Right lobe of liver (tissue), 6 donors: ENCODE data around the gene BTBD1. TPM values are rescaled to one million over a fixed set of nuclear protein-coding genes. Genes with fewer than 3 reads are reported as not detected.

ENCODE experiments used
- ATAC-seq, 4 donors: fragments of 200-7000 bp; cut with Tn5 transposase; one replicate each; pipeline ENCODE4 v1.9.1; 2020; ENCODE audit warnings: mild to moderate bottlenecking in 4 of 4, moderate library complexity in 4 of 4
- DNase-seq, 3 donors: peaks; one replicate each; pipeline ENCODE4 v3.0.0-alpha.2; 2020
- H3K27ac ChIP-seq, 3 donors: fragments of 200-600 bp; one replicate each; pipeline ENCODE4 v1.8.0; 2022
- H3K27me3 ChIP-seq, 2 donors: fragments of 200-600 bp; one replicate each; pipeline ENCODE4 v1.8.0; 2022
- H3K36me3 ChIP-seq, 4 donors: fragments of 200-600 bp; sonication (generic) in 1 of 4; one replicate each; pipeline versions ENCODE4 v1.5.1 to v1.8.0; 2017 to 2022; ENCODE audit warnings: control low read depth in 1 of 4
- H3K4me1 ChIP-seq, 4 donors: fragments of 200-600 bp; sonication (generic) in 1 of 4; one replicate each; pipeline versions ENCODE4 v1.5.1 to v1.8.0; 2017 to 2022; ENCODE audit warnings: control low read depth in 1 of 4
- H3K4me3 ChIP-seq, 3 donors: fragments of 200-600 bp; one replicate each; pipeline ENCODE4 v1.8.0; 2022
- H3K9me3 ChIP-seq, 4 donors: fragments of 200-600 bp; sonication (generic) in 1 of 4; one replicate each; pipeline versions ENCODE4 v1.5.1 to v1.8.0; 2017 to 2022; ENCODE audit warnings: control low read depth in 1 of 4
- POLR2A ChIP-seq: fragments of 450-650 bp; IDR thresholded peaks from one replicate; pipeline ENCODE4 v1.6.1; 2017; ENCODE audit warnings: antibody characterized with exemption, mild to moderate bottlenecking
- WGBS: methylation state at CpG from one replicate; pipeline ENCODE4 v1.1.6; 2018; ENCODE audit warnings: low coverage, low lambda C conversion rate; ENCODE audit not compliant: insufficient coverage; ENCODE audit errors: missing lambda C conversion rate; 5-methylcytosine and 5-hydroxymethylcytosine counted together
- intact Hi-C, 2 donors: fragments of 100-400 bp; cut with DNase I; formaldehyde crosslinking; loops; one replicate each; pipeline versions ENCODE4 v1.11.2 to v1.14.1; 2022
- total RNA-seq, 6 experiments: library from RNA; depleted of rRNA in 2 of 6; stranded (reverse); fragments of >200 nt in 2 of 6; fragmentation: NEBNext Ultra II Directional in 3 of 6; extraction: Animal tissue kit (Norgen Biotek cat#: 25700) in 3 of 6; gene quantifications; one replicate each; pipeline versions ENCODE4 v1.1.0 to v1.2.4, GENCODE V29; 2016 to 2023
- TF ChIP-seq, protein P1 (sequence below), 4 donors: fragments of 200-600 bp in 3 of 4; fragments of 450-650 bp in 1 of 4; IDR thresholded peaks; one replicate each; pipeline versions ENCODE4 v1.5.1 to v1.8.0; 2016 to 2022; ENCODE audit warnings: antibody characterized with exemption in 4 of 4, mild to moderate bottlenecking in 2 of 4
- donor health status: DM: no; HTN: yes; CAD: no.
- donor health status: DM: no; HTN: no; CAD: no.
- donor health status: DM: no; HTN: no; CAD: no.
- donor health status: DM: no; HTN: yes; CAD: no.
- donor health status: DM: no; HTN: yes; CAD: no.

The BTBD1 gene
- total RNA-seq, 6 experiments from 2014 or later = 15.7 to 49.9 (median 24.2) TPM

DNA sequence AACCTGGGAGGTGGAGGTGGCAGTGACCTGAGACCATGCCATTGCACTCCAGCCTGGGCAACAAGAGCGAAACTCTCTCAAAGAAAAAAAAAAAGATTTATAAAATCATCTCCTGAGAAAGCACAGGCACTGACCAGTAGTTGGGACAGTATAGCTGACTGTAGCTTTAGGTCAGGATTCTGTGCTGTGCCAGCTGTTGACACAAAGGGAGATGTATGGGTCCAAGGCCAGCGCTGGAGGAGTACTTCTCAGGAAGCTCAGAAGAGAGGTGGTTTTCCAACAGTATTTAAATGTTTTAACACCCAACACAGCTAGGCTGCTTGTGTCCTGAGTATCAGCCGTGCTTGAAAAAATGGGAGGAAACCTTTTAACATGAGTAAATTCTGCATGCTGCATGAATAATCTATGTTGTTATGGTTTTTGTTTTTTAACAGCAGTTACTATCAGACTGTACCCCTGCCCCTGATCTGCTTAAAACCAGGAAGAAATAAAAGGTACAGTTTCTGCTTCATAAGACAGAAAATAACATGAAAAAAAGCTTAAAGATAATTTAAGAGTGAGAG is 74.5 kb downstream of the BTBD1 start:
- DNase-seq = no peak
- Histone ChIP-seq H3K36me3 (peaks cover 0 to 22% (median 3%) of the 10 kb centered on the region in 4 donors), H3K27ac (no peak overlapping the region), H3K4me1 (peaks cover 0 to 1% (median 0%) of the 10 kb centered on the region in 4 donors), H3K27me3 (no peaks in the 10 kb centered on the region), H3K4me3 (no peak overlapping the region), H3K9me3 (no peaks in the 10 kb centered on the region)
- TF ChIP-seq, protein P1, sequence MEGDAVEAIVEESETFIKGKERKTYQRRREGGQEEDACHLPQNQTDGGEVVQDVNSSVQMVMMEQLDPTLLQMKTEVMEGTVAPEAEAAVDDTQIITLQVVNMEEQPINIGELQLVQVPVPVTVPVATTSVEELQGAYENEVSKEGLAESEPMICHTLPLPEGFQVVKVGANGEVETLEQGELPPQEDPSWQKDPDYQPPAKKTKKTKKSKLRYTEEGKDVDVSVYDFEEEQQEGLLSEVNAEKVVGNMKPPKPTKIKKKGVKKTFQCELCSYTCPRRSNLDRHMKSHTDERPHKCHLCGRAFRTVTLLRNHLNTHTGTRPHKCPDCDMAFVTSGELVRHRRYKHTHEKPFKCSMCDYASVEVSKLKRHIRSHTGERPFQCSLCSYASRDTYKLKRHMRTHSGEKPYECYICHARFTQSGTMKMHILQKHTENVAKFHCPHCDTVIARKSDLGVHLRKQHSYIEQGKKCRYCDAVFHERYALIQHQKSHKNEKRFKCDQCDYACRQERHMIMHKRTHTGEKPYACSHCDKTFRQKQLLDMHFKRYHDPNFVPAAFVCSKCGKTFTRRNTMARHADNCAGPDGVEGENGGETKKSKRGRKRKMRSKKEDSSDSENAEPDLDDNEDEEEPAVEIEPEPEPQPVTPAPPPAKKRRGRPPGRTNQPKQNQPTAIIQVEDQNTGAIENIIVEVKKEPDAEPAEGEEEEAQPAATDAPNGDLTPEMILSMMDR (IDR thresholded peaks at IDR 0.05) = no peak
- no peak for TF ChIP-seq POLR2A
- no peak for ATAC-seq
- intact Hi-C loops = no loop called here
- WGBS = 97% methylated on average over 3 of the region's 3 CpGs

DNA sequence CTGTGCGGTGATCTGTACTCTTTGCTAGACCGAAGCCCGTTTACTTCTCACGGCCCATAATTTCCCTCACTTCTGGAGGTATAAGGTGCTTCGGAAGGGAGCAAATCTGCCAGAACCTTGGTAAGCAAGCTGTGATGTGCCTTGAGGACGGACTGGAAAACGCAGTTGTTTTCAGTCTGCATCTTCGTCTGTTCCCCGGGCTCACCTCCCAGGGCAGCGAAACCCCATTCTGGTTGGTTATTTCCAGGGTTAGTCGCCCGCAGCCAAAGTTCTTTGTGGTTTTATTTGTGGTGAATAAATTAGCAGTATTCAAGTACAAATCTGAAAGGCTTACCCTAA is 80.6 kb downstream of the BTBD1 start:
- TF ChIP-seq, protein P1 (IDR thresholded peaks at IDR 0.05) = no peak
- TF ChIP-seq POLR2A = no peak
- Histone ChIP-seq H3K4me1 (peaks cover 0 to 15% (median 7%) of the 10 kb centered on the region in 4 donors), H3K36me3 (peaks cover 0 to 22% (median 3%) of the 10 kb centered on the region in 4 donors), H3K27me3 (no peaks in the 10 kb centered on the region), H3K9me3 (no peaks in the 10 kb centered on the region), H3K4me3 (peak overlapping the region; percentile 63 to 92 (median 72)), H3K27ac (peak overlapping the region; percentile 18 to 86 (median 84))
- peak; percentile 24 to 32 (median 28) for ATAC-seq
- DNase-seq = no peak
- intact Hi-C loops = no loop called here
- 0% methylated on average over 7 of the region's 12 CpGs for WGBS

DNA sequence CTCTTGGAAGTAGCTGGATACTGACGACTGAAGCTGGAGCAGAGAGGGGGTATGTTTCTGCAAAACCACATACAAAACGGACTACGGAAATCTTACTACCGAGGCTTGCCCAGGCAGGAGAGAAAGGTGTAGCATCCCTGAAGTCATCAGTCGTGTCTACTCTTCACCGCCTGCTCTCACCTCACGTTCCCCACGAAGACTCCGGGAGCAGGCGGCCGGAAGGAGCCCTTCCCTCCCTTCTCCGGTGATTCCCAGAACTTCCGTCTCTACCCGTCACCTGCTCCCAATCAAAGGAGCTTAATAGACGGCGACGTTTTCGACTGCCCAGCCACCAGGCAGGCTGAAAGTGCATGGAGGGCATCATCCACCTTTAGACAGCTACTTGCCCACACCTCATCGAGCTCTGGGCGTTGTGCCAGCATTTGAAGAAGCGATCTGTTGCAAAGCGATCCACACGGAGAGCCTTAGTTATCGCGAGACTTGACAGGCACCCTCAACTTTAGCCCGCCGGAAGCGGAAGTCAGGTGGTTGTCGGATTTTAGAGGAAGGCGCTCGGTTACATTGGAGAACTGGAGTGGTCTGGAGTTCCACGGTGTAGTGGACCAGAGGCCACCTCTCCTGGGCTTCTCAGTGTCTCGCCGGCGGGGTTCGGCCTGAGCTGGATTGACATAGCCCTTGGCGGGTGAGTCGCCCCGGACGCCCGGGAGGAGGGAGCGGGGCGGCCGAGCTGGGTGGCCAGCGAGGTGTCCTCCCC is 81.2 kb downstream of the BTBD1 start, which contains the start of gene RAMAC:
Gene RAMAC, plus strand, starts transcription at position 523 of the 754 bp plus-strand sequence. CDS start 2,809 bp downstream, outside the sequence.
- TF ChIP-seq POLR2A = peak; percentile 67
- TF ChIP-seq, protein P1 (IDR thresholded peaks at IDR 0.05) = no peak
- 0% methylated on average over 22 of the region's 45 CpGs for WGBS
- Histone ChIP-seq H3K36me3 (peaks cover 0 to 17% (median under 1%) of the 10 kb centered on the region in 4 donors), H3K4me3 (peak within 1 kb of the TSS; percentile 63 to 92 (median 72)), H3K27me3 (no peaks in the 10 kb centered on the region), H3K27ac (peak within 1 kb of the TSS; percentile 18 to 86 (median 84)), H3K4me1 (peaks cover 0 to 15% (median 7%) of the 10 kb centered on the region in 4 donors), H3K9me3 (no peaks in the 10 kb centered on the region)
- intact Hi-C loops = no loop called here
- DNase-seq = peak; percentile 93 to 97 (median 95)
- ATAC-seq = peak; percentile 95 to 98 (median 98)

DNA sequence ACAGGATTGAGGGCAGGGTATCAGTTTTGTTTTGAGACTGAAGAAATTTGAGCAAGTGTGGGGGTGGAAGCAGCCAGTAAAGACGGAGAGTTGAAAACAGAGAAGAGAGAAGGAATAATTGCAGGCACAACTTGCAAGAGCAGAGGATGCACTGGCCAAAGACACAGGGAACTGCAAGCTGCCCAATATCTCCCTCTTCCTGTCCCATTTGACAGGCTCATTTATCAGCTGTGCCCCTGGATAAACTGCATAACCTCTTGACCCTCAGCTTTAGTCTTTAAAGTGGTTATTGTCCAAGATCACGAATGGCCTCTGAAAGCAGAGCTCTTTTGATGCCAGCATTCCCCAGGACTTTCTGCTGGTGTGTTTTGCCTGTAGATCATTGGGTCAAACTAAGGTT is 86.1 kb downstream of the BTBD1 start:
- 38% methylated on average over 2 of the region's 2 CpGs for WGBS
- no peak for DNase-seq
- Histone ChIP-seq H3K27me3 (no peaks in the 10 kb centered on the region), H3K27ac (no peak overlapping the region), H3K4me3 (no peak overlapping the region), H3K4me1 (peaks cover 0 to 7% (median 3%) of the 10 kb centered on the region in 4 donors), H3K36me3 (no peaks in the 10 kb centered on the region), H3K9me3 (no peaks in the 10 kb centered on the region)
- no peak for ATAC-seq
- intact Hi-C loops = no loop called here
- TF ChIP-seq, protein P1 (IDR thresholded peaks at IDR 0.05) = no peak
- no peak for TF ChIP-seq POLR2A
